Endodermal cell (in vitro differentiated cells): ENCODE data around the gene MINDY4. TPM values are rescaled to one million over a fixed set of nuclear protein-coding genes. Genes with fewer than 3 reads are reported as not detected.

Experiments used
- DNase-seq: peaks from one replicate; pipeline ENCODE4 v3.0.0-alpha.2; 2017
- H3K27ac ChIP-seq: 2 replicates; pipeline ENCODE4 v1.5.1; 2013; ENCODE audit warnings: mild to moderate bottlenecking, low read depth, low read length, moderate library complexity
- H3K27me3 ChIP-seq: 2 replicates; pipeline ENCODE4 v1.6.1; 2013; ENCODE audit warnings: mild to moderate bottlenecking, low read length, moderate library complexity; ENCODE audit not compliant: insufficient read depth, control insufficient read depth, poor library complexity, severe bottlenecking
- H3K36me3 ChIP-seq: 2 replicates; pipeline ENCODE4 v1.7.0; 2013; ENCODE audit warnings: mild to moderate bottlenecking, low read length, moderate library complexity; ENCODE audit not compliant: control insufficient read depth, insufficient read depth
- H3K4me1 ChIP-seq: one replicate; pipeline ENCODE4 v1.7.0; 2013; ENCODE audit warnings: low read length; ENCODE audit not compliant: control insufficient read depth, insufficient read depth
- H3K4me3 ChIP-seq: 2 replicates; pipeline ENCODE4 v1.5.1; 2013; ENCODE audit warnings: mild to moderate bottlenecking, low read length, moderate library complexity
- H3K9ac ChIP-seq: 2 replicates; pipeline ENCODE4 v1.6.1; 2013; ENCODE audit warnings: mild to moderate bottlenecking, low read length, moderate library complexity; ENCODE audit not compliant: poor library complexity, severe bottlenecking; ENCODE audit errors: extremely low read depth
- H3K9me3 ChIP-seq: 2 replicates; pipeline ENCODE4 v1.6.1; 2013; ENCODE audit warnings: mild to moderate bottlenecking, low read length, moderate library complexity; ENCODE audit not compliant: control insufficient read depth
- H3K27ac Mint-ChIP-seq: 2 replicates; pipeline ENCODE4 v1.8.0; 2020; ENCODE audit warnings: mixed read lengths
- H3K27me3 Mint-ChIP-seq: 2 replicates; pipeline ENCODE4 v1.8.0; 2021; ENCODE audit warnings: mild to moderate bottlenecking, mixed read lengths; ENCODE audit not compliant: insufficient read depth
- H3K36me3 Mint-ChIP-seq: 2 replicates; pipeline ENCODE4 v1.8.0; 2020; ENCODE audit warnings: low read depth, mixed read lengths
- H3K4me1 Mint-ChIP-seq: 2 replicates; pipeline ENCODE4 v1.8.0; 2020; ENCODE audit warnings: mixed read lengths
- H3K4me3 Mint-ChIP-seq: 2 replicates; pipeline ENCODE4 v1.8.0; 2020; ENCODE audit warnings: mild to moderate bottlenecking, moderate library complexity, mixed read lengths
- H3K9me3 Mint-ChIP-seq: 2 replicates; pipeline ENCODE4 v1.8.0; 2020; ENCODE audit warnings: mild to moderate bottlenecking, mixed read lengths
- CTCF ChIP-seq: fragments of 200-600 bp; sonication (generic); conservative IDR thresholded peaks from 2 replicates; pipeline ENCODE4 v1.5.0; 2021; ENCODE audit warnings: antibody characterized with exemption, mild to moderate bottlenecking
- WGBS, 2 experiments: methylation state at CpG; one replicate each; pipeline versions ENCODE4 v1.1.5 to v1.1.7; 2013; ENCODE audit warnings: missing lambda C conversion rate in 2 of 2, mixed read lengths in 1 of 2; ENCODE audit not compliant: insufficient coverage in 1 of 2, insufficient read length in 1 of 2; 5-methylcytosine and 5-hydroxymethylcytosine counted together
- total RNA-seq, 2 donors: library from RNA; stranded (reverse); fragmentation: NEBNext Ultra II Directional in 1 of 2; extraction: Animal tissue kit (Norgen Biotek cat#: 25700) in 1 of 2; gene quantifications; 2 replicates in 1 of 2; 3 replicates in 1 of 2; pipeline ENCODE4 v1.2.1, GENCODE V29; 2021

The MINDY4 gene
- total RNA-seq, 2 donors from 2014 or later: 7.2 to 8.1 TPM

GRCh38 chr7:30789334-30789711, 18.1 kb downstream of the MINDY4 start:
- no peak for DNase-seq
- H3K9ac ChIP-seq: no peak overlapping the region
- H3K27me3 Mint-ChIP-seq: no peaks in the 10 kb centered on the region
- no peaks in the 10 kb centered on the region for H3K4me1 ChIP-seq
- H3K4me1 Mint-ChIP-seq: no peaks in the 10 kb centered on the region
- H3K9me3 ChIP-seq: no peaks in the 10 kb centered on the region
- no peak for TF ChIP-seq CTCF
- H3K27ac ChIP-seq: no peak overlapping the region
- H3K4me3 Mint-ChIP-seq: no peak overlapping the region
- no peaks in the 10 kb centered on the region for H3K9me3 Mint-ChIP-seq
- 95 to 100% methylated on average over 2 to 3 of the region's 3 CpGs for WGBS, 2 experiments
- H3K4me3 ChIP-seq: no peak overlapping the region
- peaks cover 36% of the 10 kb centered on the region for H3K36me3 Mint-ChIP-seq
- no peak overlapping the region for H3K27ac Mint-ChIP-seq
- H3K36me3 ChIP-seq: peaks cover 13% of the 10 kb centered on the region
- no peaks in the 10 kb centered on the region for H3K27me3 ChIP-seq

- Mint-ChIP-seq H3K27ac (no peak overlapping the region), H3K9me3 (no peaks in the 10 kb centered on the region), H3K36me3 (peaks cover 33% of the 10 kb centered on the region), H3K4me1 (no peaks in the 10 kb centered on the region), H3K27me3 (no peaks in the 10 kb centered on the region), H3K4me3 (no peak overlapping the region)
- Histone ChIP-seq H3K9ac (no peak overlapping the region), H3K4me3 (no peak overlapping the region), H3K4me1 (no peaks in the 10 kb centered on the region), H3K27me3 (no peaks in the 10 kb centered on the region), H3K36me3 (peaks cover 12% of the 10 kb centered on the region), H3K27ac (no peak overlapping the region), H3K9me3 (no peaks in the 10 kb centered on the region)
- no peak for TF ChIP-seq CTCF
- 91% methylated on average over 3 to 4 of the region's 4 CpGs for WGBS, 2 experiments
- DNase-seq: no peak
Measured at GRCh38 chr7:30790356-30790755, 19.1 kb downstream of the MINDY4 start.

GRCh38 chr7:30791114-30791513, 19.9 kb downstream of the MINDY4 start:
- H3K4me3 ChIP-seq: no peak overlapping the region
- Mint-ChIP-seq H3K27me3 (no peaks in the 10 kb centered on the region), H3K9me3 (no peaks in the 10 kb centered on the region), H3K27ac (peak overlapping the region; percentile 44), H3K36me3 (peaks cover 26% of the 10 kb centered on the region), H3K4me1 (no peaks in the 10 kb centered on the region), H3K4me3 (no peak overlapping the region)
- H3K27ac ChIP-seq: no peak overlapping the region
- no peaks in the 10 kb centered on the region for H3K27me3 ChIP-seq
- no peak overlapping the region for H3K9ac ChIP-seq
- no peaks in the 10 kb centered on the region for H3K9me3 ChIP-seq
- WGBS, 2 experiments: 77 to 88% methylated on average over 7 to 10 of the region's 10 CpGs
- H3K36me3 ChIP-seq: peaks cover 6% of the 10 kb centered on the region
- H3K4me1 ChIP-seq: no peaks in the 10 kb centered on the region
- peak; percentile 80 for DNase-seq
- TF ChIP-seq CTCF: peak; percentile 71
